ENCODE results near the gene DCDC2B. TPM values are rescaled to one million over a fixed set of nuclear protein-coding genes. Genes with fewer than 3 reads are reported as not detected.

Gene DCDC2B
- total and polyA plus RNA-seq, 2 experiments from 2014 or later: 0.21 TPM; not detected in 1

DNA sequence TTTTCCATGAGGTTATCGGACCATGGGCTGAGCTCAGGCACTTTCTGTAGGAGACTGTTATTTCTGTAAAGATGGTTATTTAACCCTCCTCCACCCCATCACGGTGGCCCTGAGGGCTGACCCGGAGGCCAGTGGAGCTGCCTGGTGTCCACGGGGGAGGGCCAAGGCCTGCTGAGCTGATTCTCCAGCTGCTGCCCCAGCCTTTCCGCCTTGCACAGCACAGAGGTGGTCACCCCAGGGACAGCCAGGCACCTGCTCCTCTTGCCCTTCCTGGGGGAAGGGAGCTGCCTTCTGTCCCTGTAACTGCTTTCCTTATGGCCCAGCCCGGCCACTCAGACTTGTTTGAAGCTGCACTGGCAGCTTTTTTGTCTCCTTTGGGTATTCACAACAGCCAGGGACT, 11.1 kb upstream of the DCDC2B start:
- H3K27me3 Mint-ChIP-seq (ENCODE audit: insufficient read depth, low read depth, poor library complexity): peaks cover 30% of the 10 kb centered on the region
- Histone ChIP-seq H3K9me2 (ENCODE audit: insufficient read depth) (no peaks in the 10 kb centered on the region), H3F3A (replicated peaks; ENCODE audit: low read depth) (peaks cover 37% of the 10 kb centered on the region; the same call in 1 of the 2 replicates), H3K27ac (ENCODE audit: low read depth) (no peak overlapping the region), H3K4me2 (no peak overlapping the region), H4K20me1 (replicated peaks; ENCODE audit: insufficient read depth) (peaks cover 4% of the 10 kb centered on the region), H3K36me3 (ENCODE audit: insufficient read depth) (peaks cover 32% of the 10 kb centered on the region), H3K27me3 (ENCODE audit: insufficient read depth) (peaks cover 7% of the 10 kb centered on the region), H3K4me3 (no peak overlapping the region), H3K79me2 (replicated peaks; ENCODE audit: insufficient read depth) (no peaks in the 10 kb centered on the region), H3K4me1 (ENCODE audit: insufficient read depth) (peaks cover 28% of the 10 kb centered on the region), H2AFZ (no peak overlapping the region)
- peaks cover 2% of the 10 kb centered on the region; the same call in 2 of the 3 replicates for H3K9me3 Mint-ChIP-seq
- no peak for DNase-seq (ENCODE audit: low spot score)
- H3K4me3 Mint-ChIP-seq: no peak overlapping the region
- no peak for TF ChIP-seq POLR2AphosphoS5 (IDR thresholded peaks at IDR 0.05; ENCODE audit: low read depth)
- TF ChIP-seq ZNF114 (CRISPR knock-in tag; IDR thresholded peaks at IDR 0.05): no peak
- TF ChIP-seq, protein P1, sequence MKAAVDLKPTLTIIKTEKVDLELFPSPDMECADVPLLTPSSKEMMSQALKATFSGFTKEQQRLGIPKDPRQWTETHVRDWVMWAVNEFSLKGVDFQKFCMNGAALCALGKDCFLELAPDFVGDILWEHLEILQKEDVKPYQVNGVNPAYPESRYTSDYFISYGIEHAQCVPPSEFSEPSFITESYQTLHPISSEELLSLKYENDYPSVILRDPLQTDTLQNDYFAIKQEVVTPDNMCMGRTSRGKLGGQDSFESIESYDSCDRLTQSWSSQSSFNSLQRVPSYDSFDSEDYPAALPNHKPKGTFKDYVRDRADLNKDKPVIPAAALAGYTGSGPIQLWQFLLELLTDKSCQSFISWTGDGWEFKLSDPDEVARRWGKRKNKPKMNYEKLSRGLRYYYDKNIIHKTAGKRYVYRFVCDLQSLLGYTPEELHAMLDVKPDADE (IDR thresholded peaks at IDR 0.05): no peak
- TF ChIP-seq, protein P2, sequence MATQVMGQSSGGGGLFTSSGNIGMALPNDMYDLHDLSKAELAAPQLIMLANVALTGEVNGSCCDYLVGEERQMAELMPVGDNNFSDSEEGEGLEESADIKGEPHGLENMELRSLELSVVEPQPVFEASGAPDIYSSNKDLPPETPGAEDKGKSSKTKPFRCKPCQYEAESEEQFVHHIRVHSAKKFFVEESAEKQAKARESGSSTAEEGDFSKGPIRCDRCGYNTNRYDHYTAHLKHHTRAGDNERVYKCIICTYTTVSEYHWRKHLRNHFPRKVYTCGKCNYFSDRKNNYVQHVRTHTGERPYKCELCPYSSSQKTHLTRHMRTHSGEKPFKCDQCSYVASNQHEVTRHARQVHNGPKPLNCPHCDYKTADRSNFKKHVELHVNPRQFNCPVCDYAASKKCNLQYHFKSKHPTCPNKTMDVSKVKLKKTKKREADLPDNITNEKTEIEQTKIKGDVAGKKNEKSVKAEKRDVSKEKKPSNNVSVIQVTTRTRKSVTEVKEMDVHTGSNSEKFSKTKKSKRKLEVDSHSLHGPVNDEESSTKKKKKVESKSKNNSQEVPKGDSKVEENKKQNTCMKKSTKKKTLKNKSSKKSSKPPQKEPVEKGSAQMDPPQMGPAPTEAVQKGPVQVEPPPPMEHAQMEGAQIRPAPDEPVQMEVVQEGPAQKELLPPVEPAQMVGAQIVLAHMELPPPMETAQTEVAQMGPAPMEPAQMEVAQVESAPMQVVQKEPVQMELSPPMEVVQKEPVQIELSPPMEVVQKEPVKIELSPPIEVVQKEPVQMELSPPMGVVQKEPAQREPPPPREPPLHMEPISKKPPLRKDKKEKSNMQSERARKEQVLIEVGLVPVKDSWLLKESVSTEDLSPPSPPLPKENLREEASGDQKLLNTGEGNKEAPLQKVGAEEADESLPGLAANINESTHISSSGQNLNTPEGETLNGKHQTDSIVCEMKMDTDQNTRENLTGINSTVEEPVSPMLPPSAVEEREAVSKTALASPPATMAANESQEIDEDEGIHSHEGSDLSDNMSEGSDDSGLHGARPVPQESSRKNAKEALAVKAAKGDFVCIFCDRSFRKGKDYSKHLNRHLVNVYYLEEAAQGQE (IDR thresholded peaks at IDR 0.05; ENCODE audit: unreplicated experiment): no peak
- TF ChIP-seq JUNB (IDR thresholded peaks at IDR 0.05; ENCODE audit: unreplicated experiment): no peak
- no peak for TF ChIP-seq EZH2 (IDR thresholded peaks at IDR 0.05; ENCODE audit: low read depth, unreplicated experiment)
- no peak for TF ChIP-seq STAT1 (IDR thresholded peaks at IDR 0.05; ENCODE audit: unreplicated experiment)
- no peak for ATAC-seq
- peaks cover 42% of the 10 kb centered on the region for H3K4me1 Mint-ChIP-seq
- peaks cover 56% of the 10 kb centered on the region for H3K36me3 Mint-ChIP-seq (ENCODE audit: low read depth)
- H3K27ac Mint-ChIP-seq: no peak overlapping the region

DNA sequence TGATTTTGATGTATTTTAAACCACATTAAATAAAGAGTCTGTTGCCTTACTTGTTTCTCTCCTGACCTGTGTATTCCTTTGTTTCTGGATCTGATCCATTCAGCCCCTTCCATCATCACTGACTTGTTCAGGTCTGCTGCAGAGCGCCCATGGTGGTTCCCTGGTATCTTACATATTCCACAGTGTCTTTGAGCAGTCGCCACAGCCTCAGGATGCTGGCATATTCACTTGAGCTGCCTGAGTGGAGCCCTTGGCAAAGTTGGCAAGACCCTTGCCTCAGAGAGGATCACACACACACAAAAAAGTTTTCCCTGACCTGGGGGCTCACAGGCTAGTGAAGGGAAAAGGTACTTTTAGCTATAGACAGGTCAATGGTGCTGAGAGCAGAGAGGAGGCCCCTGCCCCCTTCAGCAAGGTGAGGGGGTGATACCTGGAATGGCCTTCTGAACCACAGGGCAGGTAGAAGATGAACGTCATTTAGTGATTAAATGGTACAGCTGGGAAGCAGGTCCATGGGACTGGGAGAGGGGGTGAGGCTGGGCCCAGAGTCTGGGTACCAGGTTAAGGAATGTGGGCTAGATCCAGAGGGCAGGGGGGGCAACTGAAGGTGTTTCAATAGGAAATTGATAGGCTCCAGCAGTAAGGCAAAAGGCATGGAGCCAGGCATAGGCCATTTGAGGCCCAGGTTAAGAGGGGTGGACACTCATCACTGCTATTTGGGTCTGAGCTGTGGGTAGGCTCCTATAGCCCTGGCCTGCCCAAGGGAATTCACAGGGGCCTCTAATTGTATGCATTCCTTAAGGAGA, 10.4 kb upstream of the DCDC2B start:
- Histone ChIP-seq H3K27me3 (ENCODE audit: insufficient read depth) (peaks cover 13% of the 10 kb centered on the region), H4K20me1 (replicated peaks; ENCODE audit: insufficient read depth) (peaks cover 4% of the 10 kb centered on the region), H3K27ac (ENCODE audit: low read depth) (no peak overlapping the region), H3K9me2 (ENCODE audit: insufficient read depth) (no peaks in the 10 kb centered on the region), H3F3A (replicated peaks; ENCODE audit: low read depth) (peaks cover 37% of the 10 kb centered on the region; the same call in 1 of the 2 replicates), H3K4me2 (no peak overlapping the region), H2AFZ (no peak overlapping the region), H3K36me3 (ENCODE audit: insufficient read depth) (peaks cover 26% of the 10 kb centered on the region), H3K79me2 (replicated peaks; ENCODE audit: insufficient read depth) (no peaks in the 10 kb centered on the region), H3K4me1 (ENCODE audit: insufficient read depth) (peaks cover 28% of the 10 kb centered on the region), H3K4me3 (no peak overlapping the region)
- H3K4me3 Mint-ChIP-seq: peak overlapping the region; percentile 70; the same call in 1 of the 3 replicates
- H3K36me3 Mint-ChIP-seq (ENCODE audit: low read depth): peaks cover 50% of the 10 kb centered on the region
- H3K27ac Mint-ChIP-seq: no peak overlapping the region
- DNase-seq (ENCODE audit: low spot score): no peak
- peaks cover 2% of the 10 kb centered on the region; the same call in 2 of the 3 replicates for H3K9me3 Mint-ChIP-seq
- ATAC-seq: no peak
- no peak; the same call in 1 of the 2 replicates for TF ChIP-seq POLR2AphosphoS5 (IDR thresholded peaks at IDR 0.05; ENCODE audit: low read depth)
- H3K27me3 Mint-ChIP-seq (ENCODE audit: insufficient read depth, low read depth, poor library complexity): peaks cover 30% of the 10 kb centered on the region
- H3K4me1 Mint-ChIP-seq: peaks cover 42% of the 10 kb centered on the region

Measured in GM23338 (cell line).